ENCODE results near the gene CDS1.

GRCh38 chr4:84574069-84574720, 8.7 kb upstream of the CDS1 start:
- TF ChIP-seq CTCF (IDR thresholded peaks at IDR 0.05), result no peak
- no peak for TF ChIP-seq POLR2AphosphoS5 (IDR thresholded peaks at IDR 0.05)
- TF ChIP-seq POLR2A (IDR thresholded peaks at IDR 0.05; ENCODE audit: low read depth), result no peak
